Stimulated activated CD4-positive, alpha-beta T cell treated with anti-CD3 and anti-CD28 coated beads, Interleukin-12 subunit alpha, Interleukin-12 subunit beta, amount 100 ng/mL, for 4 hours (primary cell): Measurements from ENCODE around the gene KCNK18.
"Not testable (repeated sequence)": the region's sequence is repeated elsewhere in the genome, so short reads cannot be mapped to it uniquely, and the experiment has no call there.

ENCODE experiments used
- DNase-seq: peaks from one replicate; pipeline ENCODE4 v3.0.0-alpha.2; 2020

The KCNK18 gene

DNA sequence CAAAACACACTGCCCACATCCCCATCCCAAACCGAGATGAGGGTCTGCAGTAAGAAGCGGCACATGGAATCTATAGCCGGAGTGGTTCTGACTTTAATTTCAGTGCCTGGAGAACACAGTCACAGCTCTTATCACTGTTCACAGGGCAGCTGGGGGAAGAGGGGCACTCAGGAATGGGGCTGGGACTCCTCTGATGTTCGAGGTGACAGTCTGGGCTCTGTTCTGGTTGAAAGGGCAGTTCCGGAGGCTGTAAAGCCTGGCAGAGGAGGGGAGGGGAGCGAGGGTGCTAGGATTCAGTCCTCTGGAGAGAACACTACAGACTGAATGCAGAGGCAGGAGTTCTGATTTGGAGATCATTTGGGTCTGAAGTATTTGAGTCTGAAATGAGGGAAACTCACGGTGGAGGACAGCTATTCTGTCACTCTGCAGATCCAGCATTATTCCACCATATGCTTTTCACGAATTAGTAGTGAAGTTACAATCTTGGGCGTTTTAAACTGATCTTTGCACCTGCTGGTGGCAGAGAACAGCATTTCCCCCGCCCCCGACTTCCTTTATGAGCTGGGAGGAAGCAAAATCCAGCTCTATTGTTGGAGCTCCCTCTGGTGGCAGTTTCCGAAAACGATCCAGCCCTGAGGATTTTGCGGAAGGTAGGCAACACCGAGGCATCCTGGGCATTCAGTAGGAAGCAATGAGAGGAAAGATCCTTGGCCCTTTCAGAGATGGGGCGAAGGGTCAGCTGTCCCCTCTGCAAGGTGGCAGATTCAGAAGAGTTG lies 22.7 kb upstream of the KCNK18 start:
- peak; percentile 82 for DNase-seq

DNA sequence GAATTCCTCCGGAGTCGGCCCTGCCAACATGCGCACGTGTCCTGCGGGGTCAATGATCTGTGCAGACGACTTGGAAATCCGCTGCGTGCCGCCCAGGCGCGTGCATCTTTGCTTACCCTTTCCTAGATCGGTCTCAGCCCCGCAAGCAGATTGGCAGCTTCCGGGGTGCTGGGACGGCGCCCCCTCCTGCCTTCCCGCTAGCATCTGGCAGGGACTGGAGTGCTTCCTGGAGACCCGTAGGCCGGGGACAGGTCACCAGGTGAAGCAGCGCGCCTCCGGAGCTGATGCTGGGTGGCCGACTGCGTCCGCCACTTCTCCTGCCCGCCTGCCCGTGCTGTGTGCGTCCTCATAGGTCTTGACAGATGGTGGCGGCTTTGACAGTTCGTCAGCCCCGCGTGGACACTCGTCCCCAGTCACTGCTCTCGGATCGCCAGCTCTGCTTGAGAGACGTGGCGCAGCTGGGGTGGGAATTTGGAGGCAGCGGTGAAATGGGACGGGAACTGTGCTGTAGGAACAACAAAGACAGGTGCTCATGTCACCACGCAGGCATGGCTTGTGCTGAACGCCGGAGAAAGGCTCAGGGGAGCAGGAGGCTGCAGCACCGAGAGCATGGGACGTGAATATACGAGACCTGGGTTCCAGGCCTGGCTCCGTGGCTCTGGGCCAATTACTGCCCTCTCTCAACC lies 21.9 kb upstream of the KCNK18 start:
- DNase-seq: peak; percentile 38

DNA sequence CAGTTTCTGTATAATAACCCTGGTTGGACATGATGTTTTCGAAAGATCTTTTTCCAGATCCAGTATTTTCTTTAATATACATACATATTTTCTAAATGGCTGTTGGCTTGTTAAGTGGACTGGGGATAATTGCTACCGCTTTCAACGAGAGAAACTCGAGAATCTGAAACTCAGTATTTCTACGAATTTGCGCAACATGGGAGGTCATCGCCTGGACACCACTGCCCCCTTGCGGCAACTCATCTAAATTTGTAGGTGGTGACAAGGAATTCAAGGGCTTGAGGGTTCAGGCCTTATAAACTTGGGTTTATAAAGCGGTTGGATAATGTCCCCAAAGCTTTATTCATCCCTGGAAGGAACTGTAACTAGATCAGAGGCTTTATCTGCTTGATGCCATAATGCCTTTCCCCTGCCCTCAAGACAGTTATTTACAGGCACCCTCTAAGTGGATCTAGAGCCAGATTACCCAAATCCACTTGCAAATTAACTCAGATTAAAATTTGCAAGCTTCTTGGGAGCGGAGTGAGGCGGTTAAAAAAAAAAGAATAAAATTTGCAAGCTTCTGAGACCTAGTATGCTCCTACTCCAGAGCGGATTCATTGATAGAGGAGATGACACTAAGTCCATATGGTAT lies 21.3 kb upstream of the KCNK18 start:
- DNase-seq: peak; percentile 79

DNA sequence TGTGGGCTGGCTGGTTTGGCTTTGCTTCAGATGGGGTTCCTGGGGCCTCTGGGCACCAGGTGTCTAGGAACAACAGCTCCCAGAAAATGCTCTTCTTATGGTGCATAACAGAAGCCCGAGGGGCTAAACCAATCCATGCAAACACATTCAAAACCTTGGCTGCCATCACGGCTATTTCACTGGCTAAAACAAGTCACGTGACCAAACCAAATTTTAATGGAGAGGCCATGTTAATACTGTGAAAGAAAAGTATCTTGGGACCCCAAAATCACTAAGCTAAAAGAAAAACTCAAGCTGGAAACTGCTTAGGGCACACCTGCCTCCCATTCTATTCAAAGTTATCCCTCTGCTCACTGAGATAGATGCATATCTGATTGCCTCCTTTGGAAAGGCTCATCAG lies 19.1 kb upstream of the KCNK18 start:
- no peak for DNase-seq

DNA sequence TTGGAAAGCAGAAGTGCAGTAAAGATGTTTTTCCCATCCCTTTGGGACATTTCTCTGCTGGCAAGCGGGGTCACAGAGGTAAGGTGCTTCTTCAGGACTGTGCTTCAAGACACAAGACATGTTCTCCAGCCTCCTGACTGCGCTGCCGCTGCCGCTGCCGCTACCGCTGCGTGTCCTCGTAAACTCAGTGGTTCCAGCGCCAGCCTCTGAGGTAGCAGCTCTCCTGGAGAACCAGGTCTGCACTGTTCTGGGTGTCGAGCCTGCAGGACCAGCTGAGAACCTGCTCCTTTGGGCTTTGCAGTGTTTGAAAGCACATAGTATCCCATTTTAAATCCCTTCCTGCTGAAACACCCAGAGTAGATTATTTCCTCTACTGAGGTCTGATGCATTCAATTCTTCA lies 13.0 kb upstream of the KCNK18 start:
- DNase-seq: no peak

DNA sequence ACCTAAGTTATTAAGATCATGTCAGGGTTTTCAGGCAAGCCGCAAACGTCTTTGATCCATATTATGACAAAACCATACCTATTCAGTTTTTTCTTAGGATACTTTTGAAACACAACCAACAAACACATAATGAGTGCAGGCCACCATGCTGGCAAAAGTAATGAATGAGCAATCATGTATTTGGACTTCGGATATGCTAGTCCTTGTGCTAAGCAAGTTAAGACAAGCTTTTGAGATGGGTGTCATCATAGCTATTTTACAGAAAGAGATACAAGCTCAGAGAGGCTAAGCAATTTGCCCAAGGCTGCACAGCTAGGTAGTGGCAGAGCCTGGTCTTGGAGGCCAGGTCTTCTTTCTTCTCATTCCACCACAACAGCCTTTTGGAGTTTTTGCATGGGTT lies 12.5 kb upstream of the KCNK18 start:
- DNase-seq: no peak

DNA sequence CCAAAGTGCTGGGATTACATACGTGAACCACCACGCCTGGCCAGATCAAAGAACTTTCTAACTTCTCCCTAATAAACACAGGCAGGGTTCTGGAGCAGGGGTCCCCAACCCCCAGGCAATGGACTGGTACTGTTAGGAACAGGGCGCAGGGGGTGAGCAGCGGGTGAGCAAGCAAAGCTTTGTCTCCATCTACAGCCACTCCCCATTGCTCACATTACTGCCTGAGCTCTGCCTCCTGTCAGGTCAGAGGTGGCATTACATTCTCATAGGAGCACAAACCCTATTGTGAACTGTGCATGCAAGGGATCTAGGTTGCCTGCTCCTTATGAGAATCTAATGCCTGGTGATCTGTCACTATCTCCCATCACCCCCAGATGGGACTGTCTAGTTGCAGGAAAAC lies 11.5 kb upstream of the KCNK18 start:
- not testable (repeated sequence) for DNase-seq

DNA sequence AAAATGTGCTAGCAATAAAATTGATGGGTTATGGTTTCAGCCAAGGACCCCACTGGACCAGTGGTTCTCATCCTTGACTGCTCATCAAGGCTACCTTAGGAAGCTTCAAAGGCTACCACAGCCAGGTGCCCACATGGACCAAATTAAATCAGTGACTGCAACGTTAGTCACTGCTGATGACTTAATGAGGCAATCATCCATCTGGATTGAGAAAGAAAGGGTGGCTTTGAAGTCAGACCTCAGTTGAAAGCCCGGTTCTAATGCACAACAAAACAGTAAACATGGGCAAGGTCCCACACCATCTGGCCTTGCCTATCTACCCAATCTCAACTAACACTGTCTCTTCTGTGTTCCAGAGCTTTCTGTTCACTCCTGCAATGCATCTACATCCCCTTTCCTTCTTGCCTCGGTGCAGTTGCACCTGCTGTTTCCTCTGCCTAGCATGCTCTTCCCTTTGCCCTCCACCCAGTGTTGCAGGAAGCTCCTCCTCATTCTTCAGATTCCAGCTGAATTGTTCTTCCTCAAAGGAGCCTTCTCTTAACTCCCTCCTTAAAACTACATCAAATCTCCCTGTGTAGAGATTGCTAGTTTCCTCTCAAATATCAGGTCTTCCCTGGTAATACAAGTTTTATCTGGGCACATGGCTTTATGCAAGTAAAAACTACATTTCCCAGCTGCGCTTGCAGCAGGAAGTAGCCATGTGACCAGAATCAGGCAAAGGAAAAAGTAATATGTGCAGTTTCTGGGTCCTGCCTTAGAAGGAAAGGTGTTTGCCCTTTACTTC lies 10.3 kb upstream of the KCNK18 start:
- no peak for DNase-seq

DNA sequence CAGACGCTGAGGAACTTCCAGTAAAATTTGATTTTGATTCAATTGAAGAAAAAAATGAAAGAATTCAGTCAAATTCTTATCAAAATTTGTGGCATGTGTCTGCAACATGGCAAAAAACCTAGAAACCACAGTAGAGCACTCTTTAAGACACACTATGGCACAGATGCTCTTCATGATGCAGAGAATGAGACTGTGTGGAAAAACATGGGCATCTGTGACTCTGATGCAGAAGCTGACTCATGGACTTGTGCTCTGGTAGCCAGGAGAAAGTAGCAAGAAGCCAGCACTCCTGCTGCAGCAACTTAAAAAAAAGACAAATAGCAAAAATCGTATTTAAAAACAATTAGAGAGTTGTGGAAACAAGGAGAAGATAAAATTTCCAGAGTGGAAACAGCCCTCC lies 8.9 kb upstream of the KCNK18 start:
- DNase-seq: no peak

DNA sequence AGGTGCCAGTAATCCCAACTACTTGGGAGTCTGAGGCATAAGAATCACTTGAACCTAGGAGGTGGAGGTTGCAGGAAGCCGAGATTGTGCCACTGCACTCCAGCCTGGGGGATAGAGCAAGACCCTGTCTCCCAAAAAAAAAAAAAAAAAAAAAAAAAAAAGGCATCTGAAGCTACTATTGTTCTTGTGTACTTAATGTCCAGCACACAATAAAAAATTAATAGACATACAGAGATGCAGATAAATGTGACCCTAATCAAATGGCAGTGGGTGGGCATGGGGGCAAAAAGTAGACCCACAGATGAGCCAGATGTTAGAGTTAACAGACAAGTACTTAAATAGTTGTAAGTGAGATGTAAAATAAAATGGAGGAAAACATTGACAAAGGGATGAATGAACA lies 7.7 kb upstream of the KCNK18 start:
- DNase-seq: no peak

DNA sequence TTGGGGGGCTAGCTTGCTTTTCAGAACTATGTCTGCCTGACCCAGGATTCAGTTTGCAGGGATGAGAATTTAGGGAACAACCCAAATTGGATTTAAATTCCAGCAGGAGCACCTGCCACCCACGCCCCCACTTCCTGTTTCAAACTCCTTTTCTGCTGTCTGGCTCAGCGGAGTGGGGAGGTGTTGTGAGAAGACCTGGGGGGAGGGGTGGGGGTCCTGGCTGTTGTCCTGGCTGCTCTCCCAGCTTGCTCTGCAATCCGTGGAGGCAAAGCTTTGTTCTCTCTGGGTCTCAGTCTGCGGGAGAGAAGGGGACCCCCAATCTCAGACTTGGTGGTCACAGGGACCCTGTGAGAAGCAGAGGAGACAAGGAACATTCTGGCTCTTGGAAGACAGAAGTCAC lies 799 bp downstream of the KCNK18 start:
- DNase-seq: no peak

DNA sequence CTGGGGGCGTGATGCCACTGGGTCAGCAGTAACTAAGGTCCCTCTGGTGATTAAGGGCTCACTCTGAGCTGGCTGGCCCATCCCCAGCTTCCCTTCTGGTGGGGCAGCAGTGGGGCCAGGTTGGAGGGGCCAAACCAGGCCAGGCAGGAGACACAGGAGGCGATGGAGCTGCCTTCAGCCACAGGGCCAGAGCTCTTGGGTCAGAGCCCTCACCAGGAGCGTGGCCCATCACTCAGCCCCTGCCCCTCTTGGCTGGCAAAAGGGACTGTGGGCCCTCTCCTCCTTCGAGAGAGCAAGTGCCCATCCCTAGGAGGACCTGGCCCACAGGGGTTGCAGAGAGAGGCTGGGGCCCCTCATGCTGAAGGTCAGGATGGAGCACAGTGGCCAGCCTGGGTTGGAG lies 4.5 kb downstream of the KCNK18 start:
- no peak for DNase-seq

DNA sequence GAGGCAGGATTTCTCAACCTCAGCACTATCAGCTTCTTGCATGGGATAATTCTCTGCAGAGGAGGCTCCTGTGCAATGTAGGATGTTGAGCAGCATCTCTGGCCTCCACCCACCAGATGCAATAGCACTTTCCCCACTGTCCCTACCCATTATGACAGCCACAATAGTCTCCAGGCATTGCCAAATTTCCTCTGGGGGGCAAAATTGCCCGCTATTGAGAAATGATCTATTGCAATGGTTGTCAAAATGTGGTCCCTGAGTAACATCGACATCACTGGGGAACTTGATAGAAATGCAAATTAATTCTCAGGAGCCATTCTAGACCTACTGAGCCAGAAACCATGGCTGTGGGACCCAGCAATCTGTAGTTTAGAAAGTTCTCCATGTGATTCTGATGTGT lies 7.0 kb downstream of the KCNK18 start:
- DNase-seq: no peak

DNA sequence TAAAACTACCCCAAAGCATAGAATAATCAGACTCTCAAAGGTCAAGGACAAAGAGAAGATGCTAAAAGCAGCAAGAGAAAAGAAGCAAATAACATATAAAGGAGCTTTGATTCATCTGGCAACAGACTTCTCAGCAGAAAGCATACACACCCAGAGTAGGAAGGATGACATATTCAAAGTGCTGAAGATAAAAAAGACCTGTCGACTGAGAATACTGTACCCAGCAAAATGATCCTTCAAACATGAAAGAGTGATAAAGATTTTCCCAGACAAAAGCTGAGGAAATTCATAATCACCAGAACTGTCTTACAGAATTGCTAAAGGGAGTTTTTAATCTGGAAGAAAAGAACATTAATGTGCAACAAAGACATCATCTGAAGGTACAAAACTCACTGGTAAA lies 14.9 kb downstream of the KCNK18 start:
- DNase-seq: no peak

DNA sequence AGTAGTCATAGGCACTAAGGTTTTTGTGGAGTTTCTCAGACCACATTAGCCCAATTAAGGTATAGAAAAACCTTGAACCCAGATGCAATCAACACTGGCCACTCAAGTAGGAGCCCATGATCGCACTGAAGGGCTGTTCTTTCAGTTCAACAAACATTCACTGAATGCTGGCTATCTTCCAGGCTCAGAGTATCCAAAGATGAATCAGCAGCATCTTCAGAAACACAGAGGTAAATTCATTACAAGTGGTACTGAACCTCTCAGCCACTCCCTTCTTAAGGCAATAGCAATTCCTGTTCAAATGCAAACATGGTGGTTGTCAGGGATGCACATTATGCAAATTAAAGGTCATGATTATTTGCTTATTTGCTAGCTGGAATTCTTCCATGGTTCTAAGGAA lies 17.1 kb downstream of the KCNK18 start:
- no peak for DNase-seq

DNA sequence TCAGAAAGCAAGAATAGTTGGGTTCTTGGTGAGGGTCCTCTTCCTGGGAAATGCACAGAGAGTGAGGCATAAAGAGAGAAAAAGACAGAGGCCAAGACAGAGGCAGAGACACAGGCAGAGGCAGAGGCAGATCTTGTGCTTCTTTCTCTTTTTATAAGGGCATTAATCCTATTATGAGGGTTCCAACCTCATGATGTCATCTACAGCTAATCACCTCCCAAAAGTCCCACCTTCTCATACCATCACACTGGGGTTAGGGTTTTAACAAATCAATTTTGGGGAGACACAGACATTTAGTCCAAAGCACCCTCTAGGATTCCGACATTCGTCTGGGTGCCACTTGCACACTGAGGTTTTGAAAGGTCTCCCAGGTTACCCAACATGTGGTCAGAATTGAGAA lies 17.8 kb downstream of the KCNK18 start:
- DNase-seq: no peak

DNA sequence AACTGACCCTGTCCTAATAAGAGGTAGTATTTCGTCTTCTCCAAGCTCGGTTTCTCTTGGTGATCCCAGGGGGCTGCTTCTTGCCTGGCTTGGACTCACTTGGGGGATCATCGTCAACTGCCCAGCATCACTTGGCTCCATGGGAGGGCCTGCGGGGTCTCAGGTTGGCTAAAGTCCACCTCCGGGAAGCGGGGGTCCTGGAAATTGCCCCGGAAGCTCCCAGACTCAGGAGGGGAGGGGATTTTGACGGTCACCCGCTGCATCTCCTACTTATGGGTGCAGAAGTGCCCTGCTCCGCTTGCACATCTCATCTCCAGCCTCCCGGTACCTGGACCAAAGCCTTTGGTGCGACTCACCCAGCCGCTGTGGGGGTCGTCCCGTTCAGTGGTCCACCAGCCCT lies 18.7 kb downstream of the KCNK18 start:
- DNase-seq: no peak

DNA sequence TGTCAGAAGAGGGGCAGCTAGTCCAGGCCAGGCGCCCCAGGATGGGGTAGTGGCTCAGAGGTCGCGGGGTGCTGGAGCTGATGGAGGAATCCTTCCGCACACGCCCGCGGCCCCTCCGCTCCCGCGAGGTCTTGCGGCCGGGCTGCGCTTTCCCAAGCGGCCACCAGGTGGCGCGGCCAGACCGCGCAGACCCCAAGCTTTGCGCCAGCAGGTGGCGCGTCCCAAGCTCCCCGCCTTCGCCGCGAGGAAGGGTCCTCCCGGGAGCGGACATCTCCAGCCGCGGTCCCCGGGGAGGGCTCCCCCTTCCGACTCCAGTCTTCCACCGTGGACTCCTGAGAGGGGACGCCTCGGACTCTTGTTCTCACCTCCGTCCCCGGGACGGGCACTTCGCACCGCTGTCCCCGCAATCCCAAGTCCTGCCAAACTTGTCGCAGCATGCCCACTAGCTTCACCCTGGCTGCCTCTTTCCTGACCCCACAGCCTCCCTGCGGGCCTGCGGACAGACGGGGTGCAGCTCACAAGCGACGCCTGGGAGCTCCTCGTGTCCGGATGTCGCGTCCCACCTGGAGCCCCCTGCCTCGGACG lies 19.4 kb downstream of the KCNK18 start:
- DNase-seq: peak; percentile 71

DNA sequence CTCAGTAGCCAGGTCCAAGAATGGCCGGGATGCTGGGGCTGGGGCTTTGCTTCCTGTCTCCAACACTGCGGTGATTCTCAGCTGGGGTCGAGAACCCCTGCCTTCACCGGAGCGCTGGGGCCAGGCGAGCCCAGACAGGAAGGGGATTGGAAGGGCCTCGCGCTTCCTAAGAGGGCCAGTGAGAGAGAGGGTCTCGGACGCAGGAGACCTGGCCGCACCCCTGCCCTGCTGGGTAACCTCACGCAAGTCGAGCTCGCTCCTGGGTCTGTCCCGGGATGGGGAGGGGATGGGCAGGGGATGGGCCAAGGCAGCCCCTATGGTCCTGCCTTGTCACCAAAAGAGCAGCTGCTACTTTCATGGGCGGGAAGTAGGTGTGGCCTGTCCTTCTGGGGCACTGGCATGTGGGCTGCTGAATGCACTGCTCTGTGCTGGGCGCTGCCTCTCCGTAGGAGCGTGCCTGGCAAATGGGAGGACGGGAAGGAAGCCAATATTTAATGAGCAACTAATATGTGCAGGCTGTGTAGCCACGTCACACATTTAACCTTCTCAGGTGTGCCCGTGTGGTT lies 20.0 kb downstream of the KCNK18 start:
- no peak for DNase-seq

DNA sequence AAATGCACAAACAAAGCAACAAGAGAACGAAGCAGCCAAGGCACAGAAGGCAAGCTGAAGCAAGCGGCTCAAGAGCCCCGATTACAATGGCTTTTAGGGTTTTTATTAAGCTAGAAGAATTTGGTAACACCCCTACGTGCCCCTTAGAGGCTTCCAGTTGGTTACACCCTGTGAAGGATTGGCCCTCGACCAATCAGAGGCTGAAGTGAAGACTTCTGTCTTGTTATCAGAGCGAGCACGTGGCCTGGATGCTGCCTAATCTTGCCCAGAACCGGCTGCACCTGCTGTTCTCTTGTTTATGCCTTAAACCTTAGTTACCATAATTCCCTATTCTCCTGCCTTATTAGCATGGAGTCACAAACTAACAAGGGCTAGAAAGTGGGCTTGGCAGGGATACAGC lies 21.4 kb downstream of the KCNK18 start:
- no peak for DNase-seq

DNA sequence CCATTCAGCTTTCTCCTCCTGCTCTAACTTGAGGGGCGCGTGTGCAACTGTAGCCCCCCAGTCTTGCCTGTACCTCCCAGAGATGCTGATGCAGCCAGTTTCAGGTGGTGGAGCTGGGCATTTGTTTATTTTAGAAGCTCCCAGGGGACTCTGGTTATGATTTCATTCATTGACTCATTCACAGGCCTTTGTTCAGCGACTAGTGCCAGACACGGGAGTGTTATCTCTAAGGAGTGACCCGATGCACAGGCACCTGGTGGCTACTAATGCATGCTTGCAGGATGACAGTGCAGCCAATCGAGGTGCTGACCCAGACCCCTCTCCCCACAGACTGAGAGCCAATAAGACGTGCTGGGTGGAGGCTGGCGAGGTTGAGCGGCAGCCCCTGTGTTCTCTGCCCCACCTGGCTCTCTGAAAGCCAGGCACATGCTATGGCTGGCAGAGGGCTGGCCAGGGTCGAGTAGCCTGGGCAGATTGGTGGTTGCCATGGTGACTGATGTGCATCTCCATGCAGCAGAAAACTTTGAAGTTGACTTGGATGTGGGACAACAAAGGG lies 23.9 kb downstream of the KCNK18 start:
- DNase-seq: no peak

DNA sequence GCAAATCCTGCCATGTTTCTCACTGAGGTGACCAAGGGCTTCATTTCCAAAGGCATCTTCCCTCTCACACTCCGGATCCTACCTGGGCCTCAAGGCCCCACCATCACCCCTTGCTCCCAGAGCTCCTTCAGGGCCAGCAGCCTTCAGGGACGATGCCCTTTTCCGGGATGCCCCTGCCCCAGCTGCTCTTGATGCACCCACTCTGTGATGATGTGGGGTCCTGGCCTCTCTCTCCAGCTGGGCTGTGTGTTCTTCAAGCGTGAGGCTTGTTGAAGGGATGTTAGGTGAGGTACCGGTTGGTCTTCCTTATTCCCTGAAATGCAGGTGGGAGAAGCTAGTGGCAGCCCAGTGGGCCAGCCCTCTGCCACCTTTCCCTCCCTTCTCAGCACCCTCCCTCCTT lies 25.3 kb downstream of the KCNK18 start:
- no peak for DNase-seq
